Stromal cell of bone marrow (primary cell): Measurements from ENCODE around the gene TSPAN33.
A peak's percentile ranks its signal among the peaks of the same experiment; 100 is the strongest.
"Not testable (repeated sequence)": the region's sequence is repeated elsewhere in the genome, so short reads cannot be mapped to it uniquely, and the experiment has no call there.

Experiments used
- DNase-seq: peaks from one replicate; pipeline ENCODE4 v3.0.0-alpha.2; 2012; ENCODE audit warnings: low read depth

TSPAN33 gene

DNA sequence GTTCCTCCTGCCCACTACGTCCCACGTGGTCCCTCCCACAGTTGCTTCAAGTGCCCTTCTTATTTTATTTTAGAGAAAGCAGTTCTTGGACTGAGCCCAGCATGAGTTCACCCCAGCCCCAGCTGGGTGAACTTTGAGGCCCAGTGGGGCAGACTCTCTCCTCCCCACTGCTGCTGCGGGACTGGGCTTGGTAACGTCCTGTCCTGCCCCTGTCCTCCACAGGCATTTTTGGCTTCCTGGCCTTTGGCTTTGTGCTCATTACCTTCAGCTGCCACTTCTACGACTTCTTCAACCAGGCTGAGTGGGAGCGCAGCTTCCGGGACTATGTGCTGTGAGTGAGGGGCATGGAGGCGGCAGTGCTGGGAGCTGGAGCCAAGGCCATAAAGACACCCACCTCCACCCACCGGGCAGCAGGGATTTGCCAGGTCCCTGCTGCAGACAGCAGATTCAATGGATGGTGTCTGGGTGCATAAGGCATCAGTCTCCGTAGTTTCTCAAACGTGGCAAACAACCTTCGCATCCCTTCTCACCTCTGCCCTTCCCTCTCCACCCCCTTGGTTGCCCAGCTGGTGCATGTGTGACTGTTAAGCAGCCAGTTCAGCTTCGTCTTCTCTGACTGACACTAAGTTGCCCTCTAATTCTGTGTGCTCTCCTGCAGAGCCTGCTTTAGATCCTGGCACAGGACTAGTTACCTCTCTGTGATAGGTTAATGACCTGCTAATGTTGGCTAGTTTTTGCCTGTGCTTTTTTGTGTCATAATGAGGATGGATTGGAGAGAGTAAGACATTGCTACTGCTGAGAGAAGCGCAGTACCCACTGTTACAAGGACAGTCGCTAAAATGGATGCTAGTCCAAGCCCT, 64.8 kb downstream of the TSPAN33 start:
- no peak for DNase-seq

- peak; percentile 33 for DNase-seq
These were observed 65.9 kb downstream of the TSPAN33 start for GRCh38 chr7:129210256-129210988.

- DNase-seq = no peak
These were observed 66.4 kb downstream of the TSPAN33 start for GRCh38 chr7:129210989-129211312.

- DNase-seq = no peak
These were observed 67.6 kb downstream of the TSPAN33 start for GRCh38 chr7:129212126-129212525.

- DNase-seq = no peak
These were observed 68.1 kb downstream of the TSPAN33 start for GRCh38 chr7:129212596-129212995.

DNA sequence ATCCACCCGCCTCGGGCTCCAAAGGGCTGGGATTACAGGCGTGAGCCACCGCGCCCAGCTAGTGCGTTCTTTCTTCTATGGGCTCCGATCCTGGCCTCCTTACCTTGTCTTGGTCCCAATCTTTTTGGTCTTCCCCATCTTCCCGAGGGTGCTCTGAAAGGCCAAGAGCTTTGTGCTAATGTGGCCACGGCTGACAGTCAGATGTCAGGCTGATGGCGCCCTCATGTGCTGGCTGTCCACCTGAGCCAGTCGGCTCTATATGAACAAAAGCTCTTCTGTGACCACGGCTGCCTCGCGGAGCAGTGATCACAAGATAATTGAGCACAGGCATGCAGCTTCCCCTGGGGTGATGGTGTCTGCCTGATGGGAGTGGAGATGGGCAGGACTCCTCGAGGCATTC, 69.3 kb downstream of the TSPAN33 start:
- DNase-seq = no peak

DNA sequence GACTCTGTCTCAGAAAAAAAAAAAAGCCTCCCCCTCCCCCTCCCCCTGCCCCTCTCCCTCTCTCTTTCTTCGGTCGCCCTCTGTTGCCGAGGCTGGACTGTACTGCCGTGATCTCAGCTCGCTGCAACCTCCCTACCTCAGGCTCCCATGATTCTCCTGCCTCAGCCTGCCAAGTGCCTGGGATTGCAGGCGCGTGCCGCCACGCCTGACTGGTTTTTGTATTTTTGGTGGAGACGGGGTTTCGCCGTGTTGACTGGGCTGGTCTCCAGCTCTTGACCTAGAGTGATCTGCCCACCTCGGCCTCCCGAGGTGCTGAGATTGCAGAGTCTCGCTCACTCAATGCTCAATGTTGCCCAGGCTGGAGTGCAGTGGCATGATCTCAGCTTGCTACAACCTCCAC, 71.2 kb downstream of the TSPAN33 start:
- DNase-seq = not testable (repeated sequence)

DNA sequence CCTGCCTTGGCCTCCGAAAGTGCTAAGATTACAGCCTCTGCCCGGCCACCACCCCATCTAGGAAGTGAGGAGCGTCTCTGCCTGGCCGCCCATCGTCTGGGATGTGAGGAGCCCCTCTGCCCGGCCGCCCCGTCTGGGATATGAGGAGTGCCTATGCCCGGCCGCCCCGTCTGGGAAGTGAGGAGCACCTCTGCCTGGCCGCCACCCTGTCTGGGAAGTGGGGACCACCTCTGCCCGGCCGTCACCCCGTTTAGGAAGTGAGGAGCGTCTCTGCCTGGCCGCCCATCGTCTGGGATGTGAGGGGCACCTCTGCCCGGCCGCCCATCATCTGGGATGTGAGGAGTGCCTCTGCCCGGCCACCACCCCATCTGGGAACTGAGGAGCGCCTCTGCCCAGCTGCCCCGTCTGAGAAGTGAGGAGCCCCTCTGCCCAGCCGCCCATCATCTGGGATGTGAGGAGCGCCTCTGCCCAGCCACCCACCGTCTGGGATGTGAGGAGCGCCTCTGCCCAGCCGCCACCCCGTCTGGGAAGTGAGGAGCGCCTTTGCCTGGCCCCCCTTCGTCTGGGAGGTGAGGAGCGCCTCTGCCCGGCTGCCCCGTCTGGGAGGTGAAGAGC, 71.7 kb downstream of the TSPAN33 start:
- not testable (repeated sequence) for DNase-seq

GRCh38 chr7:129216821-129217416, 72.4 kb downstream of the TSPAN33 start:
- not testable (repeated sequence) for DNase-seq

DNA sequence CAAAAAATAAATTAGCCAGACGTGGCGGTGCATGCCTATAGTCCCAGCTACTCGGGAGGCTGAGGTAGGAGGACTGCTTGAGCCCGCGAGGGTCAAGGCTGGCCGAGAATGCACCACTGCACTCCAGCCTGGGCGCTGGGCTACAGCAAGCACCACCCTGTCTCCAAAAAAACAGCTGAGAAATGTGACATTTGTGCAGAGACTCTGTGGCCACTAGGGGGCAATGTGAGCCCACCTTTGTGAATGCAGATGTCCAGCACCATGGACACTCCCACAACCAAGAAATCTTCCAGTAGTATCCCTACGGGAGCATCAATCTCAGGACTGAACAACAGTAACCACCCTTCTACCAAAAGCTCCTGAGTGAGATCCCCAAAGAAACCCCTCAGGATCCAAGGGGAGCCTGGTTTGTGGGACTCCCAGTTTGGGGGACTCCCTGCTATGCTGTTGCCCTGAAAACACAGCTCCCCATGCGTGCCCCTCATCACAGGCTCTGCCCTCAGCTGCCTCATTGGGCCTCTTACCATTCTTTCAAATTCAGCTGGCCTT, 74.1 kb downstream of the TSPAN33 start:
- DNase-seq = peak; percentile 73

DNA sequence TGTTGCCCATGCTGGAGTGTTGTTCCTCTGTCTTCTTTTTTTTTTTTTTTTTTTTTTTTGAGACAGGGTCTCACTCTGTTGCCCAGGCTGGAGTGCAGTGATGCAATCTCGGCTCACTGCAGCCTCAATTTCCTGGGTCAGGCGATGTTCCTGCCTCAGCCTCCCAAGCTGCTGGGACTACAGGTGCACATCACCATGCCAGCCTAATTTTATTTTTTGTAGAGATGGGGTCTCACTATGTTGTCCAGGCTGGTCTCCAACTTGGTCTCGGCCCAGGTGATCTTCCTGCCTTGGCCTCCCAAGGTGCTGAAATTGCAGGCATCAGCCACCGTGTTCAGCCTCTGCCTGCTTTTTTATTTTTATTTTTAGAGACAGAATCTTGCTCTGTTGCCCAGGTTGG, 74.7 kb downstream of the TSPAN33 start:
- DNase-seq = not testable (repeated sequence)
